ENCODE data around the gene TXNRD1. TPM values are rescaled to one million over a fixed set of nuclear protein-coding genes. Genes with fewer than 3 reads are reported as not detected.
"Not testable (repeated sequence)": the region's sequence is repeated elsewhere in the genome, so short reads cannot be mapped to it uniquely, and the experiment has no call there.

TXNRD1 gene
- total and polyA plus RNA-seq, 2 experiments from 2014 or later, result 43.5 to 74.9 TPM

GRCh38 chr12:104291867-104292524 lies 76.4 kb downstream of the TXNRD1 start:
- peaks cover 2% of the 10 kb centered on the region for H3K4me1 ChIP-seq (ENCODE audit: low read depth)
- no peak overlapping the region for H3K4me3 ChIP-seq
- peaks cover 10% of the 10 kb centered on the region for H3K36me3 ChIP-seq
- no peak for TF ChIP-seq CTCF (IDR thresholded peaks at IDR 0.05; ENCODE audit: low read depth, low read length)
- no peaks in the 10 kb centered on the region for H3K9me3 ChIP-seq (ENCODE audit: low read depth)
- H3K27ac ChIP-seq, result no peak overlapping the region
- DNase-seq (ENCODE audit: low read depth in 1 of 2, low spot score in 1 of 2), result no peak
- no peaks in the 10 kb centered on the region for H3K27me3 ChIP-seq

DNA sequence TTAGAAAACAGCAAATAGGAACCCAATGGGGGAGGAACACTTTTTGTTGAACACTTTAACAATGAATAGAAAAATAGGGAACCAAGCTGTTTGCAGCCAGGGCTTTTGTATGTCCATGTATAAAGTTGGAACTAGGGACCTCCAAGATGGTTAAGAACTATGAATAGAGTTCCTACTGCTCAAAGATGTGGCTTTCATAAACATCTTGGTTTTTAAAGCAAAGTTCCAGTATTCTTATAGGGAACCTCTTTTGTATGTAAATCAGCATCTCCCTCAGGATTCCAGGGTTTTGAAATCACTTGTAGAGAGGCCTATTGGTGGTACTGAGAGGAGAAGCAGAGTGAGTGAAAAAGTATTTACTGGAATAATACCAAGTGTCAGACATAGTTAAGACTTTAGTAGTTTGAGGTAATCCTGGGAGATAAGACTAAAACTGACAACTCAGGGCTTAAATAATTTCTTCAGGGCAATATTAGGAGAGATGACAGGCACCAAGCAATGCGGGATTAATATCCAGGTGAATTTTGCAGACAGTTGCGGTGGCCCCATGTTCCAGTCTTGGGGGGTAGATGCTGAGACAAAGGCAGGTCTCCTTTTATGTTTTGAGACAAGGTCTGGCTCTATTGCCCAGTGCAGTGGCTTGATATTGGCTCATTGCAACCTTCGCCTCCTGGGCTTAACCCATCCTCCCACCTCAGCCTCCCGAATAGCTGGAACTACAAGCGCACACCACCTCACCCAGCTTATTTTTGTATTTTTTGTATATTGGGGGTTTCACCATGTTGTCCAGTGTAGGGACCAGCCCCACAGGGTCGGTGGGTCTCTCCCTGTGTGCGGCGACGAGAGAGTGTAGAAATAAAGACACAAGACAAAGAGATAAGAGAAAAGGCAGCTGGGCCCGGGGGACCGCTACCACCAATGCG lies 77.6 kb downstream of the TXNRD1 start:
- no peak overlapping the region for H3K4me3 ChIP-seq
- no peaks in the 10 kb centered on the region for H3K9me3 ChIP-seq (ENCODE audit: low read depth)
- peaks cover 10% of the 10 kb centered on the region for H3K36me3 ChIP-seq
- H3K27ac ChIP-seq, result no peak overlapping the region
- DNase-seq (ENCODE audit: low read depth in 1 of 2, low spot score in 1 of 2), result peak in 1 of 2 donors; percentile 65
- peaks cover 2% of the 10 kb centered on the region for H3K4me1 ChIP-seq (ENCODE audit: low read depth)
- no peak for TF ChIP-seq CTCF (IDR thresholded peaks at IDR 0.05; ENCODE audit: low read depth, low read length)
- no peaks in the 10 kb centered on the region for H3K27me3 ChIP-seq

DNA sequence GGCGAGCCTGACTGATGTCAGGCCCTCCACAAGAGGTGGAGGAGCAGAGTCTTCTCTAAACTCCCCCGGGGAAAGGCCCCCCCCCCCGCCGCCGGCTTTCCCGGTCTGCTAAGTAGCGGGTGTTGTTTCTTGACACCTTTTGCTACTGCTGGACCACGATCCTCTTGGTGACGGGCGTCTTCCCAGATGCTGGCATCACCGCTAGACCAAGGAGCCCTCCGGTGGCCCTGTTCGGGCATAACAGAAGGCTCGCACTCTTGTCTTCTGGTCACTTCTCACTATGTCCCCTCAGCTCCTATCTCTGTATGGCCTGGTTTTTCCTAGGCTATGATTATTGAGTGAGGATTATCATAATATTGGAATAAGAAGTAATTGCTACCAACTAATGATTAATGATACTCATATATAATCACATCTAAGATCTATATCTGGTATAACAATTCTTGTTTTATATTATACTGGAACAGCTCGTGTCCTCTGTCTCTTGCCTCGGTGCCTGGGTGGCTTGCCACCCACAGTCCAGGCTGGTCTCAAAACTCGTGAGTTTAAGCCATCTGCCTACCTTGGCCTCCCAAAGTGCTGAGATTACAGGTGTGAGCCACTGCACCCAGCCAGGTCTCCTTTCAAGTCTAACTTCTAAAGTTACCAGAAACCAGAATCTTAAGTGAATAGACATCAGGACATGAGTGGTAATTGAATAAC lies 78.7 kb downstream of the TXNRD1 start:
- H3K4me3 ChIP-seq; H3K27me3 ChIP-seq; H3K9me3 ChIP-seq (ENCODE audit: low read depth); H3K27ac ChIP-seq; H3K36me3 ChIP-seq; H3K4me1 ChIP-seq (ENCODE audit: low read depth): not testable (repeated sequence)
- TF ChIP-seq CTCF (IDR thresholded peaks at IDR 0.05; ENCODE audit: low read depth, low read length), result peak; percentile 35
- peak; percentile 46 to 67 for DNase-seq (ENCODE audit: low read depth in 1 of 2, low spot score in 1 of 2)

DNA sequence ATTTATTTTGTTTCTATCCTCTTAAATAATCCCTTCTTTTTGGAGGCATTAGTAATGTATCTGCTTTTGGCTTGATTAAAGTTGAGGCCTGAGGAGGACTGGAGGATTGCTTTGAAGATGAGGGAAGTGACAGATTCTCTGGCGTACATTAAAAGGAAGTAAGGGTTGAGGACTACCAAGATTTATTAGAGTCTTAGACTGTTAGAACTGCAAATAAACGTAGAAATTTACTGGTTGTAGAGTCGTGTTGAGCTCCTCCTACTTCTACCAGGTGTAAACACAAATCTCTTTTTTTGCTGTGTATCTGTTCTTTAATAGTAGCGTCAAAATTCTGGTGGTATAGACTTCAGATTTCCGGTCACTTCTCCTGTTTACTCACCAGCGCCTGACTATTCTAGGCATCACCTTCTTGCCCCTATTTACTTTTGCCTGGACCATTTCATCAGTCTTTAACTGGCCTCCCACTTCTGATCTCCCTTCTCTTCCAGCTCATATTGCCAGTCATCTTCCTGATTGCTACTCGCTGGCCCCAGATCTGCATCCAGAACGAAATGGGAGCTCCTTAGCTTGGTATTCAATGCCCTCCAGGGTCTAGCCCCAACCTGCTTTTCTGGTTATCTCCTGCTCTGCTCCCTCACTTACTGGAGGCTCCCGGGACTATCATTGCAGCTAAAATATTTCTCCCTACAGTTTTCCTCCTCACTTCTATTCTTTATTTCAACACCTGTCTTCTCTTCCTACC lies 79.5 kb downstream of the TXNRD1 start:
- Histone ChIP-seq H3K36me3 (peaks cover 10% of the 10 kb centered on the region), H3K4me3 (no peak overlapping the region), H3K27ac (no peak overlapping the region), H3K27me3 (no peaks in the 10 kb centered on the region), H3K9me3 (ENCODE audit: low read depth) (no peaks in the 10 kb centered on the region), H3K4me1 (ENCODE audit: low read depth) (no peaks in the 10 kb centered on the region)
- TF ChIP-seq CTCF (IDR thresholded peaks at IDR 0.05; ENCODE audit: low read depth, low read length), result no peak
- DNase-seq (ENCODE audit: low read depth in 1 of 2, low spot score in 1 of 2), result no peak

GRCh38 chr12:104295954-104296353 lies 80.4 kb downstream of the TXNRD1 start:
- no peak for DNase-seq (ENCODE audit: low read depth in 1 of 2, low spot score in 1 of 2)
- H3K9me3 ChIP-seq (ENCODE audit: low read depth), result no peaks in the 10 kb centered on the region
- no peaks in the 10 kb centered on the region for H3K27me3 ChIP-seq
- no peak overlapping the region for H3K27ac ChIP-seq
- TF ChIP-seq CTCF (IDR thresholded peaks at IDR 0.05; ENCODE audit: low read depth, low read length), result no peak
- no peaks in the 10 kb centered on the region for H3K4me1 ChIP-seq (ENCODE audit: low read depth)
- H3K4me3 ChIP-seq, result no peak overlapping the region
- peaks cover 10% of the 10 kb centered on the region for H3K36me3 ChIP-seq

Data from cardiac muscle cell (in vitro differentiated cells and primary cell).